Skeletal muscle satellite cell (primary cell): ENCODE measurements around the gene EVX1.

Source experiments
- H3K27me3 ChIP-seq: 2 replicates; pipeline ENCODE4 v1.7.0; 2013; ENCODE audit warnings: low read length; ENCODE audit not compliant: control insufficient read depth, insufficient read depth
- H3K36me3 ChIP-seq: 2 replicates; pipeline ENCODE4 v1.7.0; 2013; ENCODE audit warnings: mild to moderate bottlenecking, control low read depth, low read length; ENCODE audit not compliant: insufficient read depth
- H3K4me1 ChIP-seq: 2 replicates; pipeline ENCODE4 v1.7.0; 2013; ENCODE audit warnings: low read length; ENCODE audit not compliant: control insufficient read depth, insufficient read depth
- H3K4me2 ChIP-seq: 2 replicates; pipeline ENCODE4 v1.7.0; 2013; ENCODE audit warnings: mild to moderate bottlenecking, low read length
- H3K4me3 ChIP-seq: 2 replicates; pipeline ENCODE4 v1.7.0; 2013; ENCODE audit warnings: low read length
- H3K9ac ChIP-seq: 2 replicates; pipeline ENCODE4 v1.7.0; 2013; ENCODE audit warnings: mild to moderate bottlenecking, low read depth, low read length, moderate library complexity
- H3K9me3 ChIP-seq: replicated peaks from 2 replicates; pipeline ENCODE4 v1.7.0; 2013; ENCODE audit warnings: mild to moderate bottlenecking, control low read depth, low read length

The EVX1 gene

DNA sequence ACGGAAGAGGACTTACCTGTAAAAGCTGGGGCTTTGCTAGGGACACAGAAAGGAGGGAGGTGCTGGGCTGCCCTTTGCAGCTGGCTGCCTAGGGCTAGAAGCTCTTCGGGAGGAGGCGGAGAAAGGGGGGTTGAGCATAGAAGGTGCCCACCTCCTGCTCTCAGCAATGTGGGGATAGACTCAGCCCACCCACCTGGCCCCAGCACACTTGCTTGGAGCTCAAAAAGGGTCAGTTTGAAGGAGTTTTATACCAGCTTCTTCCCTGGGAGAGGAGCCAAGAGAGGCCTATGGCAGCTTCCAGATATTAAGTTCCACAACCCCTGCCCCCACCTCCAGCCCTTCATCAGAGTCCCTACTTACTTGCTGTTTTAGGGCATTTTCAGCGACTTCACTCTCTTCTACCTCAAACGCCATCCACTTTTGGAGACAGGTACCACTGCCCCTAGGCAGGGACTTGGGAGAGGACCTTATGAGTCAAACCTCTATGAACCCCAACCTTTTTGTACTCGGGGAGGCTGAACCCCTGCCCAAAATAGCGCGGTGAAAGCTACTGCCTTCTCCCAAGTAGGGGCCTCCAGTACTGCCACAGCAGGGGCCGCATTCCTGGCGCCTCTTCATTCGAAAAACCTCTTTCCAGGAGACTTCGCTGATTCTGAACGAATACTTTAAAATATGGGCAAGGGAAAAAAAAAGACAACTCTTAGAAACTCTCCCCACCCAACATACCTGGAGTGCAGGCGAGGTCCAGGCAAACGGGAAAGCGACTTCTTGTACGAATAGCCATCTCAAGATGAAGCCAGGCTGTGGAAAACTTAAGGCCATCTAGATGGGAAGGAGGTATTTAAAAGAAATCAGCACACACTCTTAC lies 1.2 kb upstream of the EVX1 start:
- H3K4me3 ChIP-seq: no peak overlapping the region
- no peaks in the 10 kb centered on the region for H3K9me3 ChIP-seq
- no peak overlapping the region for H3K4me2 ChIP-seq
- H3K36me3 ChIP-seq: no peaks in the 10 kb centered on the region
- no peak overlapping the region for H3K9ac ChIP-seq
- peaks cover 22% of the 10 kb centered on the region for H3K4me1 ChIP-seq
- H3K27me3 ChIP-seq: peaks cover 87% of the 10 kb centered on the region

DNA sequence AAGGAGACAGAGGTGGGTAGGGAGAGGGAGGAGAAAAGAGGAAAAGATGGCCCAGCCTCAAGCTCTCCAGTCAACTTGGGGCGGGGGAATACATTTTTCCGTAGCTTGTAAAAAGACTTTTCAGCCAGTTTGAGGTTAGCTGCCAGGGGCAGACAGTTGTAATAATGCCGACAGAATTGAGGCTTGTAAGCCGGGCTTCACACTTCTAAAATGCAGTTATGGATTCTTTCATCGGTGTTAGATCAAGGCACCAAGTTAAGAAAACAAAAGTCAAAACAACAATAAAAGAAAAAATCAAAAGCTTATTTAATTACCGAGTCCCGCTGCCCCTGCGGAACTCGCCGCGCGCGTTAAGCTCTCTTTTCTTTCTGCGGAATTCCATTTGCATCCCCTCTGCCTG lies 448 bp upstream of the EVX1 start:
- Histone ChIP-seq H3K36me3 (no peaks in the 10 kb centered on the region), H3K9me3 (no peaks in the 10 kb centered on the region), H3K4me2 (peak overlapping the region; percentile 78), H3K27me3 (peaks cover 88% of the 10 kb centered on the region), H3K9ac (no peak overlapping the region), H3K4me1 (peaks cover 22% of the 10 kb centered on the region), H3K4me3 (peak overlapping the region; percentile 54)

DNA sequence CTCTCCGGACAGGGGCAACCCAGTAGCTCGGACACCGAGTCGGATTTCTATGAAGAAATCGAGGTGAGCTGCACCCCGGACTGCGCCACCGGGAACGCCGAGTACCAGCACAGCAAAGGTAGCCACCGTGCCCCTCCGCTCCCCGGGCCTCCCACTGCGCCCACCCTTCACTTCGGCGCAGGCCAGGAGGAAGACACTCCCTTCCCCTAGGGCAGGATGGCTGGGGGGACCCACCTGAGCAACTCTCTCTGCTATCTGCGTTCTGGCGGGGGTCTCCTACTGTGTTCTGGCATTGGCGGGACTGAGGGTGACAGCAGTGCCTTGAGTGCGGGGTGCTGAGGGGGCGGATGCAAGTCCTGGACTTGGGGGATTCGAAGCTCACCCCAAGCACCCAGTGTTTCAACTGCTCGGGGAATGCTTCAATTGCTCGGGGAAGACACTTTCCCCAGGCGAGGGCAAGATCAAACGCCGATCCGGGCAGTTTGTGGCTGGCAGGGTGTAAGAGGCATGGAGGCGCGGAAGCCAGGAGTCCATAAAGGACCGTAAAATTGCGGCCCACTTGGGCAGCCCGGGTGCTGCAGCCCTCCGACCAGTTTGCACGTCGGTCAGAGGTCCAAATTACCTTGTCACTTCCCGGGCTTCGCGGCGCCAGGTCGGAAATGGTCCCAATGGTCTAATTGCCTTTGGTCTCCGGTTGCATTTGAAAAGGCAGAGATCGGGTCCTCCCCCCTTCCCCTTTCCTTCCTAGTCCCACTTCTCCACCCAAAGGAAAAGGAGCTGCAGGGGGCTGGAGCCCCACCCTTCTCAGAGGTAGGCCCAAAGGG lies 950 bp downstream of the EVX1 start:
- H3K27me3 ChIP-seq: peaks cover 95% of the 10 kb centered on the region

GRCh38 chr7:27244488-27245123 lies 2.0 kb downstream of the EVX1 start:
- Histone ChIP-seq H3K9ac (no peak overlapping the region), H3K36me3 (no peaks in the 10 kb centered on the region), H3K27me3 (peaks cover 100% of the 10 kb centered on the region), H3K4me3 (no peak overlapping the region), H3K9me3 (no peaks in the 10 kb centered on the region), H3K4me1 (peaks cover 22% of the 10 kb centered on the region), H3K4me2 (no peak overlapping the region)

More for the DNA sequence above, 950 bp downstream of the EVX1 start:
- H3K9me3 ChIP-seq: no peaks in the 10 kb centered on the region
- peak overlapping the region; percentile 54 for H3K4me3 ChIP-seq
- no peak overlapping the region for H3K9ac ChIP-seq
- no peaks in the 10 kb centered on the region for H3K36me3 ChIP-seq
- H3K4me2 ChIP-seq: peak overlapping the region; percentile 78
- H3K4me1 ChIP-seq: peaks cover 22% of the 10 kb centered on the region

DNA sequence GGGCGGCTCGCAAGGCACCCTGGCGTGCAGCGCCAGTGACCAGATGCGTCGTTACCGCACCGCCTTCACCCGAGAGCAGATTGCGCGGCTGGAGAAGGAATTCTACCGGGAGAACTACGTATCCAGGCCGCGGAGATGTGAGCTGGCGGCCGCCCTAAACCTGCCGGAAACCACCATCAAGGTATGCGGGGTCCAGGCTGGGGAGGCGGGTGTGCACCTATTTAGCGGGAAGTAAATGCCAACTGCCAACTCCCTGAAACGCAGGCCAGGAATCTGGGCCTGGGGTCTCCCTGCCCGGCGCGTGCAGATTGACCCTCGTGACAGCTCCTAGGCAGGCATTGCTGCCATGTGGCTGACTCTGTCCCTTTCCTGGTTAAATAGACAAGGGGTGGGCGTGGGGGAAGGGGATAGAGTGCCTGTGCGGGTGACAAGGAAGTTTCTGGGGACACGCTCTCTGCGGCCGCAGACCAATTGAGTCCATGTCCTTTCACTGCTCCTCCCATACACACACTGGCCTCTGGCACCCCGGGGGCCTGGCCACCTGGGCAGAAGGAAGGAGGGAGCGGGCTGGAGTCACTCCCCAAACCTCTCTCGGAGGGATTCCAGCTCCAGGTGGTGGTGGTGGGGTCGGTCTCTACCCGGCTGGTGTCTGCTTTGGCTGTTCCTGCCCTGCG lies 2.7 kb downstream of the EVX1 start:
- Histone ChIP-seq H3K9ac (no peak overlapping the region), H3K27me3 (peaks cover 100% of the 10 kb centered on the region), H3K4me1 (peaks cover 22% of the 10 kb centered on the region), H3K36me3 (no peaks in the 10 kb centered on the region), H3K4me2 (peak overlapping the region; percentile 75), H3K9me3 (no peaks in the 10 kb centered on the region), H3K4me3 (no peak overlapping the region)

GRCh38 chr7:27245798-27246691 lies 3.4 kb downstream of the EVX1 start:
- H3K4me2 ChIP-seq: peak overlapping the region; percentile 75
- peak overlapping the region; percentile 44 for H3K4me3 ChIP-seq
- H3K9me3 ChIP-seq: no peaks in the 10 kb centered on the region
- peaks cover 100% of the 10 kb centered on the region for H3K27me3 ChIP-seq
- H3K36me3 ChIP-seq: no peaks in the 10 kb centered on the region
- peaks cover 22% of the 10 kb centered on the region for H3K4me1 ChIP-seq
- no peak overlapping the region for H3K9ac ChIP-seq

DNA sequence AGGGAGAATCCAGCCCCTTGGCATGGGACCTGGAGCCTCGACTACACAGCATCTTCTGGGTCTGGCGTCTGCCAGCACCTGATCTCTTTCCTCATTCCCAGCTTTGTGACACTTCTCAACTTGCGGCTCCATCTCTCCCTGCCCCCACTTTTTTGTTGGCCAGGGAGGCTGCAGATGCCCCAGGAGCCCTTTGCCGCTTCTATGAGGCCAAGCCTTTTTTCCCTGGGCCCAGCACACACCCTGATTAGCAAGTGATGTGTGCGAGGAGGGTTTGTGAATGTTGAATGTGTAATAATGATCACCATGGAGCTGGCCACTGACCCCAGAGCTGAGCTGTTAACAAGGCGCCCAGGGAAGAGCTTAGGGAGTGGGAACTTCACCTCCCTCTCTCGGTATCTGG lies 4.4 kb downstream of the EVX1 start:
- Histone ChIP-seq H3K36me3 (no peaks in the 10 kb centered on the region), H3K4me2 (no peak overlapping the region), H3K9ac (no peak overlapping the region), H3K4me1 (peaks cover 22% of the 10 kb centered on the region), H3K4me3 (no peak overlapping the region), H3K27me3 (peaks cover 100% of the 10 kb centered on the region), H3K9me3 (no peaks in the 10 kb centered on the region)

DNA sequence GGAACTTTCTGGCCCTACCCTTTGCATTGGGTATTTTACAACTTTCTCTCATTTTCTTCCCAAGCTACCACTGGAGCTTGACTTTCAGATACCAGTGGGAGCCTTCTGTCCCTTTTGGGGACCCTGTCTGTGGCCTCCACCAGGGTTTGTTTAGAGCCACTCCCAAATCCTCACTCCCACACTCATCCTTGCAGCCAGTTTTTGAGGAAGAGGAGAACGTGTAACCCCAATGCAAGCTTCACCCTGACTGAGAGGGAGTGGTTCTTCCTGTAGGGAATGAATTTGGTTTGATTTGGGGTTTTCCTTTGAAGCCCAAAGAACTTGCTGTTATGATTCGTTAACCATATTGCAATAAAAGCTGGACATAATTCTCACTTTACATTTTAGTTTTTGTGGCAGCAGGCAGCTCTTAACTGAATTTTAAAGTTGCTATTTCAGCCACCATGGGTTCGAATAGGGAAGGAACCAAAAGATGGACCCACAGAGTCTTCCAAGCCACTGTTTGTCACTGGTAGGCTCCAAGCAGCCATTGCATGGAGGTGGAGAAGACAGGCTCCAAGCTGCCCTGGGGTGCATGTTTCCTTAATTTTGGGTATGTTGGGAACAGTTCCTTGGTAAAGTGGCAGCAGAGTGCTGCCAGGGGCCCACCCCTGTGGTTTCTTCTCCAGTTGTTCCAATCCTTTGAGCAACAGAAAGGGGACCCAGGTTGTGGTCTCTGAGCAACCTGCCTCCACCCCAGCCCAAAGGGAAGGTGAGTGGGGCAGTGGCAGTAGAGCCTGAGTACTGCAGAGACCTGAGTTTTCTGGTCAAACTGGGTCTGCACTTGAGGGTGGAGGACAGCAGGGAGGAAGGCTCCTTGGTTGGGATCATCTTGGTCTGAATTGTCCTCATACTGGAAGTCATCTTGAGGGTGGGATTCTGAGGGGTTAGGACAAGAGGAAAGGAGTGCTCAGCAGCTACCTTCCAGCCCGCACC lies 5.1 kb downstream of the EVX1 start:
- Histone ChIP-seq H3K27me3 (peaks cover 100% of the 10 kb centered on the region), H3K36me3 (no peaks in the 10 kb centered on the region), H3K9ac (no peak overlapping the region), H3K4me1 (peaks cover 17% of the 10 kb centered on the region), H3K4me3 (no peak overlapping the region), H3K4me2 (no peak overlapping the region), H3K9me3 (no peaks in the 10 kb centered on the region)

DNA sequence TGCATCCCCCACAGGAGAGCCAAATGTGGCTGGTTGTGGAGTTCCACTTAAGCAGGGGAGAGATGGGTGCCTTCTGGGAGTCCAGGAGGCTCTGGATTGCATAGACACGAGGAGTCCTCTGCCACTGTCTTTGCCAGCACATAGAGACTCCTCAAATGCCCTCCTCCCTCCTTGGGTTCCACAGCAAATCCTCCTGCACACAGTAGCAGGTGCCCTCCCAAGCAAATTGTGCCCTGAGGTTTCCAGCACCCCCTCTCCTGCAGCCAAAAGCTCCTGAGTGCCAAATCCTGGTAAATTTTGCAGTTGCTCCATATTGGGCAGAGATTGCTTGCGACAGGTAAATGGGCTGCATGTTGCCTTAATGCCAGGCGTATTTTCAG lies 5.8 kb downstream of the EVX1 start:
- Histone ChIP-seq H3K9me3 (no peaks in the 10 kb centered on the region), H3K9ac (no peak overlapping the region), H3K36me3 (no peaks in the 10 kb centered on the region), H3K4me1 (peaks cover 10% of the 10 kb centered on the region), H3K4me2 (no peak overlapping the region), H3K4me3 (no peak overlapping the region), H3K27me3 (peaks cover 100% of the 10 kb centered on the region)
